ENCODE data around the gene UHRF2.

DNA sequence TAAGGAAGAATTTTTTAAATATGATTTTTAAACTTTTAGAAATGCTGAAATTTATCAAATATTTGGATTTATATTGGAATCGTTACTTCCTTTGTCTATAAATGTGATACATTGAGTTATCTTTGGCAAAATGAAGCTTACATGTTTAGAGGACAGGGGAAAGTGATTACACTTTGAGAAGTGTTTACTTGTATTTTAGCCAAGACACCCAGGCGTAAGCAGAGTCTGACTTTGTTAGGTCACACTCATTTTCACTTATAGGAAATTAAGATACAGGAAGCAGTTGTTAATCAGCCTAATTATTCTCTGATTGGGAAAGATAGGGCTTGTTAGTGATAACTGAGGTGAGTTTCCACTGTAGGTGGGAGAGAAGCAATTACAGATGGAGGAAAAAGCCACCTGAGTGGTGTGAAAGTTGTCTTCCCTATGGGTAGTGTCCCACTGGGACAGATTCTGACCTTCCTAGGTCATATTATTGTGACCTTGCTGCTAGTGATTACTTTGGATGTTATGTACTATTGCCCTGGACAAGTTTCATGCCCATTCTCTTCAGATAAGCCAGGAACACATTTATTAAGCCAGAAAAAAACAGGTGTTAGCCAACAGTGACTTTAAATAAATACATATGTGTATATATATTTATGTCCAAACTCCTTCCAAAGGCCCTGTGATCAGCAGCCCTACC, 88.7 kb downstream of the UHRF2 start:
- TF ChIP-seq, protein P1, sequence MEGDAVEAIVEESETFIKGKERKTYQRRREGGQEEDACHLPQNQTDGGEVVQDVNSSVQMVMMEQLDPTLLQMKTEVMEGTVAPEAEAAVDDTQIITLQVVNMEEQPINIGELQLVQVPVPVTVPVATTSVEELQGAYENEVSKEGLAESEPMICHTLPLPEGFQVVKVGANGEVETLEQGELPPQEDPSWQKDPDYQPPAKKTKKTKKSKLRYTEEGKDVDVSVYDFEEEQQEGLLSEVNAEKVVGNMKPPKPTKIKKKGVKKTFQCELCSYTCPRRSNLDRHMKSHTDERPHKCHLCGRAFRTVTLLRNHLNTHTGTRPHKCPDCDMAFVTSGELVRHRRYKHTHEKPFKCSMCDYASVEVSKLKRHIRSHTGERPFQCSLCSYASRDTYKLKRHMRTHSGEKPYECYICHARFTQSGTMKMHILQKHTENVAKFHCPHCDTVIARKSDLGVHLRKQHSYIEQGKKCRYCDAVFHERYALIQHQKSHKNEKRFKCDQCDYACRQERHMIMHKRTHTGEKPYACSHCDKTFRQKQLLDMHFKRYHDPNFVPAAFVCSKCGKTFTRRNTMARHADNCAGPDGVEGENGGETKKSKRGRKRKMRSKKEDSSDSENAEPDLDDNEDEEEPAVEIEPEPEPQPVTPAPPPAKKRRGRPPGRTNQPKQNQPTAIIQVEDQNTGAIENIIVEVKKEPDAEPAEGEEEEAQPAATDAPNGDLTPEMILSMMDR (IDR thresholded peaks at IDR 0.05) = no peak
- TF ChIP-seq POLR2A (IDR thresholded peaks at IDR 0.05) = no peak
